ENCODE results near the gene RERE.

GRCh38 chr1:8625981-8626898 lies 191.2 kb downstream of the RERE start:
- TF ChIP-seq POLR2AphosphoS5 (IDR thresholded peaks at IDR 0.05; ENCODE audit: borderline replicate concordance, low read depth, low read length) (no peak), EZH2 (IDR thresholded peaks at IDR 0.05) (no peak)

Data from SK-N-MC (cell line).